Measurements from ENCODE around the gene RASGRF2.

DNA sequence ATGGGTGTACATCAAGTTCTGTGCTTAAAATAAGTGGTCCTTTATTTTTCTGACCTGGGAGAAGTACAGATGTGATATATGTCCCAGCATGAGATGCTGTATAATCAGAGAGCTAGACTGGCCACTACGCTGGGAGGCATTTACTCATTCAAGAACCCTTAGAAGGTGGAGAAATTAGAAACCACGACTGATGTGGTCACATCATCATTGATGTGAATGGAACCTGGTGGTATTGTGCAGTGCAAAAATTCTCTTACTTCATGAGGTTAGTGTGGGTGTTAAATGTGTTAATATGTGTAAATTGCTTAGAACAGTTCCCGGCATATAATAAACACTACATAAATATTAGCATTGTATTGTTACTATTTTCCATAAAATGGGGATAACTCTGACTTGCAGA is 203.5 kb downstream of the RASGRF2 start:
- TF ChIP-seq EP300 (IDR thresholded peaks at IDR 0.05; ENCODE audit: borderline replicate concordance), result no peak
- TF ChIP-seq ZBTB7A (IDR thresholded peaks at IDR 0.05; ENCODE audit: low read depth), result no peak
- TF ChIP-seq, protein P1, sequence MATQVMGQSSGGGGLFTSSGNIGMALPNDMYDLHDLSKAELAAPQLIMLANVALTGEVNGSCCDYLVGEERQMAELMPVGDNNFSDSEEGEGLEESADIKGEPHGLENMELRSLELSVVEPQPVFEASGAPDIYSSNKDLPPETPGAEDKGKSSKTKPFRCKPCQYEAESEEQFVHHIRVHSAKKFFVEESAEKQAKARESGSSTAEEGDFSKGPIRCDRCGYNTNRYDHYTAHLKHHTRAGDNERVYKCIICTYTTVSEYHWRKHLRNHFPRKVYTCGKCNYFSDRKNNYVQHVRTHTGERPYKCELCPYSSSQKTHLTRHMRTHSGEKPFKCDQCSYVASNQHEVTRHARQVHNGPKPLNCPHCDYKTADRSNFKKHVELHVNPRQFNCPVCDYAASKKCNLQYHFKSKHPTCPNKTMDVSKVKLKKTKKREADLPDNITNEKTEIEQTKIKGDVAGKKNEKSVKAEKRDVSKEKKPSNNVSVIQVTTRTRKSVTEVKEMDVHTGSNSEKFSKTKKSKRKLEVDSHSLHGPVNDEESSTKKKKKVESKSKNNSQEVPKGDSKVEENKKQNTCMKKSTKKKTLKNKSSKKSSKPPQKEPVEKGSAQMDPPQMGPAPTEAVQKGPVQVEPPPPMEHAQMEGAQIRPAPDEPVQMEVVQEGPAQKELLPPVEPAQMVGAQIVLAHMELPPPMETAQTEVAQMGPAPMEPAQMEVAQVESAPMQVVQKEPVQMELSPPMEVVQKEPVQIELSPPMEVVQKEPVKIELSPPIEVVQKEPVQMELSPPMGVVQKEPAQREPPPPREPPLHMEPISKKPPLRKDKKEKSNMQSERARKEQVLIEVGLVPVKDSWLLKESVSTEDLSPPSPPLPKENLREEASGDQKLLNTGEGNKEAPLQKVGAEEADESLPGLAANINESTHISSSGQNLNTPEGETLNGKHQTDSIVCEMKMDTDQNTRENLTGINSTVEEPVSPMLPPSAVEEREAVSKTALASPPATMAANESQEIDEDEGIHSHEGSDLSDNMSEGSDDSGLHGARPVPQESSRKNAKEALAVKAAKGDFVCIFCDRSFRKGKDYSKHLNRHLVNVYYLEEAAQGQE (IDR thresholded peaks at IDR 0.05; ENCODE audit: low read depth), result no peak
- TF ChIP-seq, protein P2, sequence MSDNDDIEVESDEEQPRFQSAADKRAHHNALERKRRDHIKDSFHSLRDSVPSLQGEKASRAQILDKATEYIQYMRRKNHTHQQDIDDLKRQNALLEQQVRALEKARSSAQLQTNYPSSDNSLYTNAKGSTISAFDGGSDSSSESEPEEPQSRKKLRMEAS (IDR thresholded peaks at IDR 0.05), result no peak
- TF ChIP-seq TAF1 (IDR thresholded peaks at IDR 0.05; ENCODE audit: low read depth), result no peak

Measured in Ishikawa (cell line).